Trophoblast cell (in vitro differentiated cells and primary cell): ENCODE data around the gene MYD88.

Experiments
- DNase-seq, 2 donors: peaks; one replicate each; pipeline ENCODE4 v3.0.0-alpha.2; 2016
- H2AFZ ChIP-seq: 2 replicates; pipeline ENCODE4 v1.6.1; 2013; ENCODE audit warnings: low read length, moderate library complexity, mild to moderate bottlenecking; ENCODE audit not compliant: insufficient read depth, poor library complexity
- H2AK5ac ChIP-seq: 2 replicates; pipeline ENCODE4 v1.6.1; 2013; ENCODE audit warnings: mild to moderate bottlenecking, low read length
- H2BK120ac ChIP-seq: 2 replicates; pipeline ENCODE4 v1.6.1; 2013; ENCODE audit warnings: low read length, mild to moderate bottlenecking, moderate library complexity; ENCODE audit not compliant: insufficient read depth, poor library complexity
- H2BK12ac ChIP-seq: 2 replicates; pipeline ENCODE4 v1.6.1; 2013; ENCODE audit warnings: mild to moderate bottlenecking, low read length, moderate library complexity
- H2BK5ac ChIP-seq: 2 replicates; pipeline ENCODE4 v1.6.1; 2013; ENCODE audit warnings: low read length, low read depth, moderate library complexity, mild to moderate bottlenecking; ENCODE audit not compliant: poor library complexity
- H3K14ac ChIP-seq: 2 replicates; pipeline ENCODE4 v1.6.1; 2013; ENCODE audit warnings: mild to moderate bottlenecking, low read length
- H3K18ac ChIP-seq: 2 replicates; pipeline ENCODE4 v1.6.1; 2013; ENCODE audit warnings: mild to moderate bottlenecking, low read length
- H3K23ac ChIP-seq: 2 replicates; pipeline ENCODE4 v1.6.1; 2013; ENCODE audit warnings: low read length
- H3K27ac ChIP-seq: 2 replicates; pipeline ENCODE4 v1.5.1; 2013; ENCODE audit warnings: low read depth, mild to moderate bottlenecking, inconsistent platforms, low read length, moderate library complexity
- H3K27me3 ChIP-seq: 2 replicates; pipeline ENCODE4 v1.6.1; 2013; ENCODE audit warnings: inconsistent platforms, mild to moderate bottlenecking, low read length, moderate library complexity; ENCODE audit not compliant: insufficient read depth
- H3K36me3 ChIP-seq, 2 experiments: 1 replicate in 1 of 2; 2 replicates in 1 of 2; pipeline ENCODE4 v1.6.1; 2013; ENCODE audit warnings: low read length in 2 of 2, mild to moderate bottlenecking in 2 of 2, moderate library complexity in 1 of 2; ENCODE audit not compliant: insufficient read depth in 2 of 2, control insufficient read depth in 1 of 2
- H3K4ac ChIP-seq: 2 replicates; pipeline ENCODE4 v1.6.1; 2013; ENCODE audit warnings: low read depth, mild to moderate bottlenecking, low read length, moderate library complexity
- H3K4me1 ChIP-seq, 2 experiments: 1 replicate in 1 of 2; 2 replicates in 1 of 2; pipeline ENCODE4 v1.6.1; 2013; ENCODE audit warnings: low read length in 2 of 2, mild to moderate bottlenecking in 2 of 2, moderate library complexity in 1 of 2; ENCODE audit not compliant: insufficient read depth in 2 of 2, control insufficient read depth in 1 of 2
- H3K4me2 ChIP-seq: 2 replicates; pipeline ENCODE4 v1.6.1; 2013; ENCODE audit warnings: inconsistent platforms, mild to moderate bottlenecking, low read length, moderate library complexity
- H3K4me3 ChIP-seq: 2 replicates; pipeline ENCODE4 v1.5.1; 2013; ENCODE audit warnings: mild to moderate bottlenecking, low read depth, low read length, inconsistent platforms
- H3K79me1 ChIP-seq: one replicate; pipeline ENCODE4 v1.6.1; 2013; ENCODE audit warnings: low read length
- H3K79me2 ChIP-seq: 2 replicates; pipeline ENCODE4 v1.6.1; 2013; ENCODE audit warnings: low read length, mild to moderate bottlenecking; ENCODE audit not compliant: control insufficient read depth, insufficient read depth, poor library complexity
- H3K9ac ChIP-seq: 2 replicates; pipeline ENCODE4 v1.6.1; 2013; ENCODE audit warnings: mild to moderate bottlenecking, low read length
- H3K9me3 ChIP-seq: 2 replicates; pipeline ENCODE4 v1.6.1; 2013; ENCODE audit warnings: low read depth, mild to moderate bottlenecking, control low read depth, inconsistent platforms, low read length; ENCODE audit not compliant: insufficient read depth
- H4K12ac ChIP-seq: 2 replicates; pipeline ENCODE4 v1.6.1; 2013; ENCODE audit warnings: low read depth, mild to moderate bottlenecking, low read length, moderate library complexity
- H4K8ac ChIP-seq: 2 replicates; pipeline ENCODE4 v1.6.1; 2013; ENCODE audit warnings: low read depth, mild to moderate bottlenecking, low read length, moderate library complexity
- H4K91ac ChIP-seq: one replicate; pipeline ENCODE4 v1.6.1; 2013; ENCODE audit warnings: low read depth, mild to moderate bottlenecking, low read length, moderate library complexity
- WGBS: extraction: QIAGEN DNeasy Blood & Tissue Kit; methylation state at CpG from one replicate; pipeline ENCODE4 v1.1.7; 2013; ENCODE audit warnings: missing lambda C conversion rate; ENCODE audit not compliant: insufficient read length, insufficient coverage; ENCODE audit errors: extremely low coverage; 5-methylcytosine and 5-hydroxymethylcytosine counted together

The MYD88 gene

DNA sequence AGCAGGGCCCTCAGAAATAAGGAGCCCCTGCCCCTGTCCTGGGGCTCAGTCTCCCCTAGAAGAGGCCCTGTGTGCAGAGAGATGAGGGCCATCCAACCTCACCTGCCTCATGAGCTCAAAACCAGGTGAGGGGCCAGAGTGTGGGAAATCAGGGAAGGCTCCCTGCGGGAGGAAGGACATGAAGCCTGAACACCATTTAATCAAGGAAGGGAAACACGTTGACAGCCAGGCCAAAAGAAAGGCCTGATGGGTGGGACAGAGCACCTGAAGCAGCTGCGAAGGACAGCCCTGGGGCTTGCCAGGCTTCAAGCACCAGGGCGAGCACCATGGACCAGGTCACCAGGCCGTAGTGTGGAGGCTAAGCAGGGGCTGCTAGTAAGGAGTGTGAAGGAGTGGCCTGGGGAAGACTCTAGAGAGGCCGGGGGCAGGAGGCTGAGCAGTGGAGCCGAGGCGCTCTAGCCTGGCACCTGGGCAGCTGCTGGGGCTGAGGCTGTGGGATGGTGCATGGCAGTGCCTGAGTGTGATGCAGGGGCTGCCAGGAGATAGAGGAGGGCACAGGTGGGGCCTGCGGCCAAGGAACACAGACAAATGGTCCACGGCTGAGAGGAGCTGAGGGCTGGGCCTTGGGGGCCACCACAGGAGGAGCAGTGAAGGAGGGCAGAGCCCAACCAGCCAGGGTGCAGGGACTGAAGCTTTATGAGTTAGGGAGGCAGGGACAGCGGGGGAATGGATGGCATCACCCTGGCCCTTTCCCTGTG lies 17.6 kb upstream of the MYD88 start:
- Histone ChIP-seq H2BK120ac (no peak overlapping the region), H4K91ac (no peak overlapping the region), H3K23ac (no peak overlapping the region), H3K27ac (no peak overlapping the region), H4K8ac (no peak overlapping the region), H2AFZ (no peak overlapping the region), H2AK5ac (no peak overlapping the region), H3K4me2 (no peak overlapping the region), H3K79me2 (no peaks in the 10 kb centered on the region), H3K9me3 (peaks cover 3% of the 10 kb centered on the region), H3K79me1 (no peaks in the 10 kb centered on the region), H4K12ac (no peak overlapping the region), H3K14ac (no peak overlapping the region), H3K4me1 (no peaks in the 10 kb centered on the region), H3K9ac (no peak overlapping the region), H2BK5ac (no peak overlapping the region), H2BK12ac (no peak overlapping the region), H3K27me3 (no peaks in the 10 kb centered on the region), H3K36me3 (peaks cover 38 to 46% of the 10 kb centered on the region in 2 experiments), H3K18ac (no peak overlapping the region), H3K4ac (no peak overlapping the region), H3K4me3 (no peak overlapping the region)
- no peak for DNase-seq
- WGBS, result no CpG with 5 or more reads among the region's 11 CpGs

DNA sequence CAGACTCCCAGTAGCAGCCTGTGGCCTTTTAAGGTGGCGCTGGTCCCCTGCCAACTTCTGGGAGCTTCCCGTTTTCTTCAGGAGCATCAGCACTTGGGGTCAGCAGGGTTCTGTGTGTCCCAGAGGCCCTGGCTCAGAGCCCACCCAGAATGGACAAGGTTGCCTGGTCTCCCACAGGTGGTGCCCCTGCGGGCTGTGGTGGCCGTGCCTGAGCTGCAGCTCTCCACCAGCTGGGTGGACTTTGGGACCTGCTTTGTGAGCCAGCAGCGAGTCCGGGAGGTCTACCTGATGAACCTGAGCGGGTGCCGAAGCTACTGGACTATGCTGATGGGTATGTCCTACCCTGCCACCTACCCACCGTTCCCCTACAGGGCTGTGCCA lies 17.0 kb upstream of the MYD88 start:
- WGBS, result no CpG with 5 or more reads among the region's 9 CpGs

DNA sequence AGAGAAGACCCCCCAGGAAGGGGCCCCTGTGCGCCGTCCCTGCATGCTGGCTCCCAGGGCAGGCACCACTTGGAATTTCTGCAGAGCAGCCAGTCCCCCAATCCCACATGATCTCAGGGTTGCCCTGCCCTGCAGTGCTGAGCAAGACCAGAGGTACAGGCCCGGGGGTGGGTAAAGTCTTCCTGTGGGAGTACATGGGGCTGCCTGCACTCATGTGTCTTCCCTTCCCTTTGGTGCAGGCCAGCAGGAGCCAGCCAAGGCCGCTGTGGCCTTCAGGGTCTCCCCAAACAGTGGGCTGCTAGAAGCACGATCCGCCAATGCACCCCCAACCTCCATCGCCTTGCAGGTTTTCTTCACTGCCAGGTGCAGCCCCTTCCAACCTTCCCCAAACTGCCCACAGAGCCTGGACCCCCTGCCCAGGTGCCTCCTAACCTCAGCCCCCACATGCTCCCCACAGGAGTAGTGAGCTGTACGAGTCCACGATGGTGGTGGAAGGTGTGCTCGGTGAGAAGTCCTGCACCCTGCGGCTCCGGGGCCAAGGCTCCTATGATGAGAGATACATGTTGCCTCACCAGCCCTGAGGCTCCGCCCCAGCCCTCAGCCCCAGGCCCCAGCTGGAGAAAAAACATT lies 16.5 kb upstream of the MYD88 start:
- no peak for DNase-seq
- Histone ChIP-seq H3K9me3 (peaks cover 3% of the 10 kb centered on the region), H3K23ac (no peak overlapping the region), H3K4me1 (no peaks in the 10 kb centered on the region), H3K79me1 (no peaks in the 10 kb centered on the region), H2BK5ac (no peak overlapping the region), H3K79me2 (no peaks in the 10 kb centered on the region), H3K27me3 (no peaks in the 10 kb centered on the region), H2BK120ac (no peak overlapping the region), H2BK12ac (no peak overlapping the region), H3K18ac (no peak overlapping the region), H4K8ac (no peak overlapping the region), H3K4ac (no peak overlapping the region), H2AFZ (no peak overlapping the region), H3K4me2 (no peak overlapping the region), H2AK5ac (no peak overlapping the region), H3K36me3 (peaks cover 46 to 56% of the 10 kb centered on the region in 2 experiments), H3K14ac (no peak overlapping the region), H4K91ac (no peak overlapping the region), H3K4me3 (no peak overlapping the region), H3K9ac (no peak overlapping the region), H4K12ac (no peak overlapping the region), H3K27ac (no peak overlapping the region)
- WGBS, result no CpG with 5 or more reads among the region's 13 CpGs

More for the DNA sequence above, 17.0 kb upstream of the MYD88 start:
- H3K9me3 ChIP-seq, result peaks cover 3% of the 10 kb centered on the region
- no peak overlapping the region for H3K27ac ChIP-seq
- H2BK5ac ChIP-seq, result no peak overlapping the region
- no peaks in the 10 kb centered on the region for H3K27me3 ChIP-seq
- peaks cover 44 to 52% of the 10 kb centered on the region in 2 experiments for H3K36me3 ChIP-seq
- H3K4me1 ChIP-seq, result no peaks in the 10 kb centered on the region
- no peak overlapping the region for H3K9ac ChIP-seq
- no peak overlapping the region for H2BK120ac ChIP-seq
- H4K91ac ChIP-seq, result no peak overlapping the region
- H3K4me2 ChIP-seq, result no peak overlapping the region
- H3K14ac ChIP-seq, result no peak overlapping the region
- no peaks in the 10 kb centered on the region for H3K79me2 ChIP-seq
- no peak overlapping the region for H4K12ac ChIP-seq
- no peaks in the 10 kb centered on the region for H3K79me1 ChIP-seq
- no peak overlapping the region for H3K4me3 ChIP-seq
- H4K8ac ChIP-seq, result no peak overlapping the region
- DNase-seq, result no peak
- H3K23ac ChIP-seq, result no peak overlapping the region
- no peak overlapping the region for H2AK5ac ChIP-seq
- H2BK12ac ChIP-seq, result no peak overlapping the region
- H3K4ac ChIP-seq, result no peak overlapping the region
- H2AFZ ChIP-seq, result no peak overlapping the region
- H3K18ac ChIP-seq, result no peak overlapping the region

DNA sequence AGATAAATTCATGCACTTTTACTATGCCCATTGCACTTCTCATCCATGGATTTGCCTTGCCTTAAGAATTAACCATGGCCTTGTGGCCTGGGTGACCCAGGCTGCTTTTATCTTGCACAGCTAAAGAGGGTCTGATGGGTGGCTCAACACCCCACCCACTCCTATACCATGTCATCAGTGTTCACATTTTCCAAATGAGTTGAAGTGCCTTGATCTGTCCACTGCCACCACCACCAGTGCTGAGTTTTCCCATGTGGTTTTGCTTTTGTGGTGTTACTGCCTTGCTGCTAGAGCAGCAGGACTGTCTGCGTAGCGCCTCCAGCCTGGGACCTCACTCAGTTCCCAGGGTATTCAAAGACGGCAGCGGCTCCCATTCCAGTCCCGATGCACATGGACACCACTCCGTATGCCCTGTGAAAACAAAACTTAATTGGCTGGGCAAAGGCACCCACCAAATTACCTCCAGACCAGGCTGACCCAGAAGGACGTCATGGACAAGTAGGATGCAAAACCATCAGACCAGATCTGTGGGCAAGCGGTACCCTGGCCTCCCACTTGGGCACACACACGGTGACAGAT lies 15.7 kb upstream of the MYD88 start:
- Histone ChIP-seq H2BK12ac (no peak overlapping the region), H2BK120ac (no peak overlapping the region), H4K8ac (no peak overlapping the region), H4K12ac (no peak overlapping the region), H3K18ac (no peak overlapping the region), H3K27me3 (no peaks in the 10 kb centered on the region), H3K4ac (no peak overlapping the region), H3K79me1 (no peaks in the 10 kb centered on the region), H3K4me2 (no peak overlapping the region), H3K9ac (no peak overlapping the region), H3K23ac (no peak overlapping the region), H4K91ac (no peak overlapping the region), H2AFZ (no peak overlapping the region), H3K27ac (no peak overlapping the region), H3K14ac (no peak overlapping the region), H3K79me2 (no peaks in the 10 kb centered on the region), H3K4me1 (no peaks in the 10 kb centered on the region), H3K9me3 (peaks cover 3% of the 10 kb centered on the region), H3K4me3 (no peak overlapping the region), H2BK5ac (no peak overlapping the region), H2AK5ac (no peak overlapping the region), H3K36me3 (peaks cover 54 to 65% of the 10 kb centered on the region in 2 experiments)
- no peak for DNase-seq
- no CpG with 5 or more reads among the region's 9 CpGs for WGBS
